GM10266 (cell line): ENCODE measurements around the gene PML.

ENCODE experiments used
- DNase-seq: peaks from one replicate; pipeline ENCODE4 v3.0.0; 2012; ENCODE audit errors: extremely low spot score
- TF ChIP-seq, protein P1 (sequence below): IDR thresholded peaks from 2 replicates; pipeline ENCODE4 v1.5.1; 2012; ENCODE audit warnings: mild to moderate bottlenecking, low read depth; ENCODE audit not compliant: control insufficient read depth, insufficient read depth; ENCODE audit errors: missing control alignments

The PML gene

GRCh38 chr15:73996939-73997338 lies 2.4 kb downstream of the PML start:
- DNase-seq: peak; percentile 53
- TF ChIP-seq, protein P1, sequence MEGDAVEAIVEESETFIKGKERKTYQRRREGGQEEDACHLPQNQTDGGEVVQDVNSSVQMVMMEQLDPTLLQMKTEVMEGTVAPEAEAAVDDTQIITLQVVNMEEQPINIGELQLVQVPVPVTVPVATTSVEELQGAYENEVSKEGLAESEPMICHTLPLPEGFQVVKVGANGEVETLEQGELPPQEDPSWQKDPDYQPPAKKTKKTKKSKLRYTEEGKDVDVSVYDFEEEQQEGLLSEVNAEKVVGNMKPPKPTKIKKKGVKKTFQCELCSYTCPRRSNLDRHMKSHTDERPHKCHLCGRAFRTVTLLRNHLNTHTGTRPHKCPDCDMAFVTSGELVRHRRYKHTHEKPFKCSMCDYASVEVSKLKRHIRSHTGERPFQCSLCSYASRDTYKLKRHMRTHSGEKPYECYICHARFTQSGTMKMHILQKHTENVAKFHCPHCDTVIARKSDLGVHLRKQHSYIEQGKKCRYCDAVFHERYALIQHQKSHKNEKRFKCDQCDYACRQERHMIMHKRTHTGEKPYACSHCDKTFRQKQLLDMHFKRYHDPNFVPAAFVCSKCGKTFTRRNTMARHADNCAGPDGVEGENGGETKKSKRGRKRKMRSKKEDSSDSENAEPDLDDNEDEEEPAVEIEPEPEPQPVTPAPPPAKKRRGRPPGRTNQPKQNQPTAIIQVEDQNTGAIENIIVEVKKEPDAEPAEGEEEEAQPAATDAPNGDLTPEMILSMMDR: no peak

GRCh38 chr15:73997986-73998385 lies 3.5 kb downstream of the PML start:
- TF ChIP-seq, protein P1: no peak
- DNase-seq: no peak

GRCh38 chr15:74006774-74007639 lies 12.5 kb downstream of the PML start:
- TF ChIP-seq, protein P1: no peak
- no peak for DNase-seq

- no peak for DNase-seq
Measured at GRCh38 chr15:74007820-74008371, 13.4 kb downstream of the PML start.

GRCh38 chr15:74008901-74009300 lies 14.4 kb downstream of the PML start:
- DNase-seq: no peak
- TF ChIP-seq, protein P1: no peak

More at GRCh38 chr15:74007820-74008371, 13.4 kb downstream of the PML start:
- TF ChIP-seq, protein P1: no peak

DNA sequence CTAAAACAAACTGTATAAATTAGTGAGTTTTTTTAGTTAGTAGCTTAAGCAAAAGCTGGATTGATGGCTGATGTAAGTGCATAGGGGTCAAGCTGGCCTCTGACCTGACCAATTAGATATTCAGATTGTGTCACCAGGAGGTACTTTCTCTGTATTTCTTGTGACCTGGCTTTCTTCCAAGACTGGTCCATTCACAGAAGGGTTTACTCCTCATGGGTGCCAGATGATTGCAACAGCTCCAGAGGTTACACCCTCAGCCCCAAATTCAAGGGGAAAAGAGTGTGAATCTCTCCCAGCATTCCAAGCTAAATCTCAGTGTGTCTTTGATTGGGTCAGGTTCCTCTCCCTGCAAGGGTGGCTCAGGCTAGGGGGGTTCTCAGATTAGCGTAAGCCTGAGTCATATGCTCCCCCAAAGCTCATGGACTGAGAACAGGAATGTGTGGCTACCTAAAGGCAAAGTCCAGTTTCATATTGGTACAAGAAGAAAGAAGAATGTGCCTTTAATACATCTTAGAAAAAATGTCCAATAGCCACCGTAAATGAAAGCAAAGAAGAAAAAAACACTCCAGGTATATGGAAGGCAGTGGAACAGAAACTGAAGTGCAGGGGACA lies 16.5 kb downstream of the PML start:
- TF ChIP-seq, protein P1: no peak
- DNase-seq: no peak
